Measurements from ENCODE around the gene CCDC88C.

The CCDC88C gene

DNA sequence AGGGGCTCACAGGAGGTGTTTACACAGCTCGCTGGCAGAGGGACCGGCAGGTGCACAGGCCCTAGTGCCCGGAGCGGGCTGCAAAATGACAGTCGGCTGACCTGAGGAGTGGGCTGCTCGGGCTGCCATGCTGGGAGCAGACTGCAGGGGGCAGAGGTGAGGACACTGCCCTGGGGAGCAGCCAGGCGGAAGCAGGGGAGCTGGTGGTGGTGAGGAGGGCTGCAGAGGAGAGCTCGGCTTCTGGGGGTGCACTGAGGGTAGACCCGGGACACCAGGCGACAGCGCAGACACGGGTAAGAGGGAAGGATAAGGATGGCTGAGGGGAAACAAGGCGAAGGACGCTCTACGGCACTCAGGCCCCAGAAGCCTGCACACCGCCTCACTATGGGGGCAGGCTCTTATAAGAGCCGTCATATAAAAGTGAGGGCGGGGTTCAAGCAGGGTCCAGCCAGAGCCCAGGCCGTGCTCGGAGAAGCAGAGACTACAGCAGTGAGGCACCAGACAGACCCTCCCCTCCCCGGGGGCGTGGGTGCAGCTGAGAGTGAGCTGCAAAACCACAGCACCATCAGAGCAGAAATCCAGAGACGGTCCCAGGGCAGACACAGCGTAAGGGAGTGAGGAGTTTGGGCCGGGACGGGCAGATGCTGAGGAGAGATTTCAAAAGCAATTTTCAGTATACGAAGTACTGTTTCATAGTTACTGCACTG, 62.5 kb downstream of the CCDC88C start:
- ATAC-seq (ENCODE audit: insufficient read depth, low read depth) = no peak
- no peak overlapping the region for H3K4me3 ChIP-seq (ENCODE audit: low read depth in 1 of 2, low read length in 2 of 2)
- no peak for DNase-seq
- H3K36me3 ChIP-seq (ENCODE audit: insufficient read depth, low read length) = peaks cover 62% of the 10 kb centered on the region
- H3K4me1 ChIP-seq (ENCODE audit: insufficient read depth, low read length) = peaks cover 32% of the 10 kb centered on the region
- H3K79me2 ChIP-seq (ENCODE audit: insufficient read depth, low read length) = peaks cover 85% of the 10 kb centered on the region
- H3K27me3 ChIP-seq (ENCODE audit: insufficient read depth, low read length, poor library complexity) = no peaks in the 10 kb centered on the region
- no peak overlapping the region for H3K27ac ChIP-seq (ENCODE audit: low read length)
- H3K9me3 ChIP-seq (ENCODE audit: insufficient read depth, low read length, severe bottlenecking) = no peaks in the 10 kb centered on the region
- no peak for TF ChIP-seq EZH2 (IDR thresholded peaks at IDR 0.05; ENCODE audit: borderline replicate concordance, low read depth, low read length, severe bottlenecking)
- TF ChIP-seq, protein P1, sequence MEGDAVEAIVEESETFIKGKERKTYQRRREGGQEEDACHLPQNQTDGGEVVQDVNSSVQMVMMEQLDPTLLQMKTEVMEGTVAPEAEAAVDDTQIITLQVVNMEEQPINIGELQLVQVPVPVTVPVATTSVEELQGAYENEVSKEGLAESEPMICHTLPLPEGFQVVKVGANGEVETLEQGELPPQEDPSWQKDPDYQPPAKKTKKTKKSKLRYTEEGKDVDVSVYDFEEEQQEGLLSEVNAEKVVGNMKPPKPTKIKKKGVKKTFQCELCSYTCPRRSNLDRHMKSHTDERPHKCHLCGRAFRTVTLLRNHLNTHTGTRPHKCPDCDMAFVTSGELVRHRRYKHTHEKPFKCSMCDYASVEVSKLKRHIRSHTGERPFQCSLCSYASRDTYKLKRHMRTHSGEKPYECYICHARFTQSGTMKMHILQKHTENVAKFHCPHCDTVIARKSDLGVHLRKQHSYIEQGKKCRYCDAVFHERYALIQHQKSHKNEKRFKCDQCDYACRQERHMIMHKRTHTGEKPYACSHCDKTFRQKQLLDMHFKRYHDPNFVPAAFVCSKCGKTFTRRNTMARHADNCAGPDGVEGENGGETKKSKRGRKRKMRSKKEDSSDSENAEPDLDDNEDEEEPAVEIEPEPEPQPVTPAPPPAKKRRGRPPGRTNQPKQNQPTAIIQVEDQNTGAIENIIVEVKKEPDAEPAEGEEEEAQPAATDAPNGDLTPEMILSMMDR (IDR thresholded peaks at IDR 0.05; ENCODE audit: borderline replicate concordance, extremely low read depth, low read length, poor library complexity, severe bottlenecking) = peak; percentile 58
- H3K9ac ChIP-seq (ENCODE audit: low read depth, low read length) = no peak overlapping the region
- H3K4me2 ChIP-seq (ENCODE audit: insufficient read depth, low read length) = no peak overlapping the region
- H2AFZ ChIP-seq (ENCODE audit: low read depth, low read length) = no peak overlapping the region
- peaks cover 70% of the 10 kb centered on the region for H4K20me1 ChIP-seq (ENCODE audit: insufficient read depth, low read length)

DNA sequence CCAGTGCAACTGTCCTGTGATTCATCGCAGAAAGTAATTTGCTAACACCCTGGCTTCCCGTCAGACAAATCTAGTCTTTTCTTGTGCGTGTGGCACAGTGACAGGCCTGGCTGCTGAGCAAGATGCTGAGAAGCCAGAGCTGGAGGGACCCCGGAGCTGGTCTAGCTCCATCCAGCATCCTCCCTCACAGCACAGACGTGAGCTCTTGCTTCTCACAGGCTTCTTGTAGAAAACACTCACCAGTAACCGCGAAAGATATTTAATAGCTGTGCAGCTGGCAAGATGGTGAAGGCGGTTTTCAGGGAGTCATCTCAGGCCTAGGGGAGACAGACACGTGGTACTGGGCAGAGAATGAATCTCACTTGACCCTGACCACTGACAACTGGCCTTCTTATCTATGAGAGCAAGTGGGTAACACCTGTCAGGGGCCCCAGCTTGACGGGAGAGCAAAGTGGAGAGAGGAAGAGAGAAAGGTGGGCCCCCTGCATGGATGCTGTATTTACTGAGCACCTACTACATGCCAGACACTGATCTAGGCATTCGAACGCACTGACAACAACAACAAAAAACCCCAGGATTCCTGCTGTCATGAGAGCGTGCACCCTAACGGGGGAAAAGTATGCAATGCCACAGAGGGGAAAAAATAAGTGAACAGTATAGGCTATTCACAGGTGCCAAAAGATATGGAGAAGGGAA, 63.3 kb downstream of the CCDC88C start:
- Histone ChIP-seq H3K79me2 (ENCODE audit: insufficient read depth, low read length) (peaks cover 84% of the 10 kb centered on the region), H3K27ac (ENCODE audit: low read length) (no peak overlapping the region), H3K4me3 (ENCODE audit: low read depth in 1 of 2, low read length in 2 of 2) (no peak overlapping the region), H4K20me1 (ENCODE audit: insufficient read depth, low read length) (peaks cover 73% of the 10 kb centered on the region), H3K4me2 (ENCODE audit: insufficient read depth, low read length) (no peak overlapping the region), H3K9ac (ENCODE audit: low read depth, low read length) (no peak overlapping the region), H2AFZ (ENCODE audit: low read depth, low read length) (no peak overlapping the region), H3K36me3 (ENCODE audit: insufficient read depth, low read length) (peaks cover 56% of the 10 kb centered on the region), H3K27me3 (ENCODE audit: insufficient read depth, low read length, poor library complexity) (no peaks in the 10 kb centered on the region), H3K9me3 (ENCODE audit: insufficient read depth, low read length, severe bottlenecking) (no peaks in the 10 kb centered on the region), H3K4me1 (ENCODE audit: insufficient read depth, low read length) (peaks cover 33% of the 10 kb centered on the region)
- TF ChIP-seq, protein P1 (IDR thresholded peaks at IDR 0.05; ENCODE audit: borderline replicate concordance, extremely low read depth, low read length, poor library complexity, severe bottlenecking) = no peak
- TF ChIP-seq EZH2 (IDR thresholded peaks at IDR 0.05; ENCODE audit: borderline replicate concordance, low read depth, low read length, severe bottlenecking) = no peak
- ATAC-seq (ENCODE audit: insufficient read depth, low read depth) (no peak), DNase-seq (no peak)

- no peak overlapping the region for H2AFZ ChIP-seq (ENCODE audit: low read depth, low read length)
- DNase-seq = no peak
- no peaks in the 10 kb centered on the region for H3K27me3 ChIP-seq (ENCODE audit: insufficient read depth, low read length, poor library complexity)
- no peak for ATAC-seq (ENCODE audit: insufficient read depth, low read depth)
- H3K27ac ChIP-seq (ENCODE audit: low read length) = no peak overlapping the region
- no peak overlapping the region for H3K4me3 ChIP-seq (ENCODE audit: low read depth in 1 of 2, low read length in 2 of 2)
- no peak overlapping the region for H3K4me2 ChIP-seq (ENCODE audit: insufficient read depth, low read length)
- peaks cover 86% of the 10 kb centered on the region for H3K79me2 ChIP-seq (ENCODE audit: insufficient read depth, low read length)
- no peak for TF ChIP-seq EZH2 (IDR thresholded peaks at IDR 0.05; ENCODE audit: borderline replicate concordance, low read depth, low read length, severe bottlenecking)
- TF ChIP-seq, protein P1 (IDR thresholded peaks at IDR 0.05; ENCODE audit: borderline replicate concordance, extremely low read depth, low read length, poor library complexity, severe bottlenecking) = no peak
- peaks cover 44% of the 10 kb centered on the region for H3K36me3 ChIP-seq (ENCODE audit: insufficient read depth, low read length)
- no peak overlapping the region for H3K9ac ChIP-seq (ENCODE audit: low read depth, low read length)
- H3K4me1 ChIP-seq (ENCODE audit: insufficient read depth, low read length) = peaks cover 33% of the 10 kb centered on the region
- H3K9me3 ChIP-seq (ENCODE audit: insufficient read depth, low read length, severe bottlenecking) = no peaks in the 10 kb centered on the region
- peaks cover 80% of the 10 kb centered on the region for H4K20me1 ChIP-seq (ENCODE audit: insufficient read depth, low read length)
Observed at GRCh38 chr14:91352728-91353692, 64.6 kb downstream of the CCDC88C start.

All from DND-41 (cell line).